HCT116 (cell line): ENCODE results near the gene ARHGEF40. TPM values are rescaled to one million over a fixed set of nuclear protein-coding genes. Genes with fewer than 3 reads are reported as not detected.

Experiments used
- ATAC-seq: fragments of 200-7000 bp; cut with Tn5 transposase; 2 replicates; pipeline ENCODE4 v1.9.1; 2020; ENCODE audit warnings: mild to moderate bottlenecking, moderate library complexity
- BruUV-seq: library from RNA; stranded (reverse); fragments of 400-500 nt; replicated peaks from 2 replicates; lab custom pipeline; 2021; lab: Mats Ljungman, UMichigan
- CTCF ChIA-PET: fragments of 300-600 bp; sonication (Branson Sonifier 250); formaldehyde crosslinking; loops from one replicate; lab custom pipeline; 2021; ENCODE audit warnings: antibody characterized with exemption; lab: Charles Lee
- POLR2A ChIA-PET: fragments of 300-600, 350-600 bp; sonication (Branson Sonifier 250); formaldehyde crosslinking; loops from one replicate; lab custom pipeline; 2021; ENCODE audit warnings: antibody characterized with exemption; lab: Charles Lee
- RAD21 ChIA-PET, 2 experiments: fragments of 300-600 bp; sonication (Branson Sonifier 250); formaldehyde crosslinking; loops; one replicate each; lab custom pipeline; 2023; ENCODE audit warnings: low total read pairs in 2 of 2; ENCODE audit not compliant: uncharacterized antibody in 2 of 2, unreplicated experiment in 2 of 2, low non-redundant PET in 1 of 2; lab: Charles Lee
- DNase-seq: peaks from one replicate; pipeline ENCODE4 v3.0.0-alpha.2; 2010; ENCODE audit warnings: low read depth, low spot score
- H2AFZ ChIP-seq: fragments of 200-600 bp; shearing (Covaris generic), sonication (generic); 2 replicates; pipeline ENCODE4 v1.6.1; 2017; ENCODE audit warnings: low read depth, mixed run types, mixed read lengths, antibody characterized with exemption, low read length; ENCODE audit not compliant: poor library complexity, severe bottlenecking
- H3K27ac ChIP-seq: 2 replicates; pipeline ENCODE4 v1.5.1; 2012; ENCODE audit warnings: low read depth, low read length
- H3K27me3 ChIP-seq: fragments of 200-600 bp; sonication (generic); 2 replicates; pipeline ENCODE4 v1.6.1; 2016; ENCODE audit warnings: mixed run types, low read length, mixed read lengths; ENCODE audit not compliant: insufficient read depth
- H3K36me3 ChIP-seq, 2 experiments: fragments of 200-500 bp in 1 of 2; fragments of 200-600 bp in 1 of 2; sonication (Bioruptor generic) in 1 of 2; sonication (generic) in 1 of 2; 2 replicates each; pipeline versions ENCODE4 v1.5.1 to v1.6.1; 2014 to 2016; ENCODE audit warnings: low read length in 2 of 2, inconsistent platforms in 1 of 2, mixed read lengths in 1 of 2, mixed run types in 1 of 2; ENCODE audit not compliant: insufficient read depth in 2 of 2, control insufficient read depth in 1 of 2
- H3K4me1 ChIP-seq, 2 experiments: fragments of 200-600 bp in 1 of 2; sonication (generic) in 1 of 2; 2 replicates each; pipeline versions ENCODE4 v1.5.1 to v1.6.1; 2012 to 2017; ENCODE audit warnings: low read length in 2 of 2, inconsistent platforms in 1 of 2, mild to moderate bottlenecking in 1 of 2, mixed read lengths in 1 of 2, mixed run types in 1 of 2, moderate library complexity in 1 of 2; ENCODE audit not compliant: insufficient read depth in 2 of 2, control insufficient read depth in 1 of 2
- H3K4me2 ChIP-seq: fragments of 200-600 bp; sonication (generic); 2 replicates; pipeline ENCODE4 v1.6.1; 2017; ENCODE audit warnings: mixed run types, low read length, mixed read lengths
- H3K4me3 ChIP-seq, 2 experiments: fragments of 200-600 bp in 1 of 2; sonication (generic) in 1 of 2; replicated peaks in 1 of 2; 2 replicates each; pipeline ENCODE4 v1.5.1; 2011 to 2016; ENCODE audit warnings: low read length in 2 of 2, control low read depth in 1 of 2, low read depth in 1 of 2, mild to moderate bottlenecking in 1 of 2, mixed read lengths in 1 of 2, mixed run types in 1 of 2
- H3K79me2 ChIP-seq: fragments of 200-600 bp; sonication (generic); 2 replicates; pipeline ENCODE4 v1.6.1; 2017; ENCODE audit warnings: mild to moderate bottlenecking, mixed run types, low read length, moderate library complexity, mixed read lengths; ENCODE audit not compliant: insufficient read depth
- H3K9ac ChIP-seq: fragments of 200-600 bp; sonication (generic); 2 replicates; pipeline ENCODE4 v1.6.1; 2016; ENCODE audit warnings: low read length, mixed read lengths
- H3K9me2 ChIP-seq: fragments of 200-600 bp; sonication (generic), shearing (Covaris generic); 2 replicates; pipeline ENCODE4 v1.6.1; 2017; ENCODE audit warnings: mixed run types, mild to moderate bottlenecking, moderate library complexity; ENCODE audit not compliant: insufficient read depth
- H3K9me3 ChIP-seq, 2 experiments: fragments of 200-500 bp in 1 of 2; fragments of 200-600 bp in 1 of 2; sonication (Bioruptor generic) in 1 of 2; sonication (generic) in 1 of 2; 2 replicates each; pipeline ENCODE4 v1.6.1; 2014 to 2017; ENCODE audit warnings: low read length in 2 of 2, mixed read lengths in 2 of 2, inconsistent platforms in 1 of 2, low read depth in 1 of 2, mild to moderate bottlenecking in 1 of 2, mixed run types in 1 of 2, moderate library complexity in 1 of 2; ENCODE audit not compliant: control insufficient read depth in 1 of 2, insufficient read depth in 1 of 2
- H4K20me1 ChIP-seq: fragments of 200-600 bp; sonication (generic), shearing (Covaris generic); 2 replicates; pipeline ENCODE4 v1.6.1; 2017; ENCODE audit warnings: mixed run types, mild to moderate bottlenecking, moderate library complexity; ENCODE audit not compliant: insufficient read depth
- CBX3 ChIP-seq: IDR thresholded peaks from 2 replicates; pipeline ENCODE4 v1.6.1; 2012; ENCODE audit warnings: low read depth
- ZFX ChIP-seq: fragments of 450-650 bp; IDR thresholded peaks from 2 replicates; pipeline ENCODE4 v1.6.1; 2017
- intact Hi-C: fragments of 100-400 bp; cut with micrococcal nuclease; formaldehyde crosslinking; loops from 2 replicates; pipeline ENCODE4 v1.10.0; 2022
- total RNA-seq: library from RNA; stranded (reverse); gene quantifications from one replicate; pipeline ENCODE4 v1.2.1, GENCODE V29; 2021; ENCODE audit not compliant: unreplicated experiment
- TF ChIP-seq, protein P1 (sequence below): IDR thresholded peaks from 2 replicates; pipeline ENCODE4 v1.6.1; 2012; ENCODE audit warnings: low read depth
- TF ChIP-seq, protein P2 (sequence below), 3 experiments: fragments of 200-600 bp in 1 of 3; sonication (generic) in 1 of 3; IDR thresholded peaks in 2 of 3; conservative IDR thresholded peaks in 1 of 3; 2 replicates each; pipeline ENCODE4 v1.5.1; 2012 to 2017; ENCODE audit warnings: low read depth in 2 of 3, low read length in 2 of 3, antibody characterized with exemption in 1 of 3, borderline replicate concordance in 1 of 3, control low read depth in 1 of 3, mild to moderate bottlenecking in 1 of 3, mixed read lengths in 1 of 3, mixed run types in 1 of 3, moderate library complexity in 1 of 3; ENCODE audit not compliant: insufficient read depth in 1 of 3

ARHGEF40 gene
- total RNA-seq, 1 experiment from 2014 or later, result 6.3 TPM

DNA sequence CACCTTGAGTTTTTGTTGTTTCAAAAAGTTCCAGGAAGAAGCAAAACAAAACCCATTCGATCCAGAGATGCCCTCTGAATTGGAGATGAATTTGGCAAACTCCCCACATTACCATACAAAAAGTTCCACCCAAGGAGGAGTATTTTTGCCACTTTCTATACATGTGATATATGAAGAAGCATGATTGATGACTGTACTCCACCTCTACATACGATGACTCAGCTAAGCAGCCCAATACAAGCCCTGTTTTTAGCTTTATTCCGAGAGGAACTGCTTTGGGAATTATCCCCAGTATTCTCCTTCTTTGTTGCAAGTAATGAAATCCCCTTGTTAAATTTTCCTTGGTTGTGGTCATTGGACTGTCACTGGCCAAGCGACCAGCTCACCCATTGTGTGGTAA, 42.2 kb downstream of the ARHGEF40 start:
- no peaks in the 10 kb centered on the region for H3K27me3 ChIP-seq
- no peak overlapping the region for H3K4me3 ChIP-seq
- no peaks in the 10 kb centered on the region for H3K36me3 ChIP-seq
- intact Hi-C loops, result no loop called here
- H3K27ac ChIP-seq, result no peak overlapping the region
- H3K79me2 ChIP-seq, result no peaks in the 10 kb centered on the region
- H4K20me1 ChIP-seq, result no peaks in the 10 kb centered on the region
- TF ChIP-seq CBX3 (no peak), ZFX (no peak)
- TF ChIP-seq, protein P1, sequence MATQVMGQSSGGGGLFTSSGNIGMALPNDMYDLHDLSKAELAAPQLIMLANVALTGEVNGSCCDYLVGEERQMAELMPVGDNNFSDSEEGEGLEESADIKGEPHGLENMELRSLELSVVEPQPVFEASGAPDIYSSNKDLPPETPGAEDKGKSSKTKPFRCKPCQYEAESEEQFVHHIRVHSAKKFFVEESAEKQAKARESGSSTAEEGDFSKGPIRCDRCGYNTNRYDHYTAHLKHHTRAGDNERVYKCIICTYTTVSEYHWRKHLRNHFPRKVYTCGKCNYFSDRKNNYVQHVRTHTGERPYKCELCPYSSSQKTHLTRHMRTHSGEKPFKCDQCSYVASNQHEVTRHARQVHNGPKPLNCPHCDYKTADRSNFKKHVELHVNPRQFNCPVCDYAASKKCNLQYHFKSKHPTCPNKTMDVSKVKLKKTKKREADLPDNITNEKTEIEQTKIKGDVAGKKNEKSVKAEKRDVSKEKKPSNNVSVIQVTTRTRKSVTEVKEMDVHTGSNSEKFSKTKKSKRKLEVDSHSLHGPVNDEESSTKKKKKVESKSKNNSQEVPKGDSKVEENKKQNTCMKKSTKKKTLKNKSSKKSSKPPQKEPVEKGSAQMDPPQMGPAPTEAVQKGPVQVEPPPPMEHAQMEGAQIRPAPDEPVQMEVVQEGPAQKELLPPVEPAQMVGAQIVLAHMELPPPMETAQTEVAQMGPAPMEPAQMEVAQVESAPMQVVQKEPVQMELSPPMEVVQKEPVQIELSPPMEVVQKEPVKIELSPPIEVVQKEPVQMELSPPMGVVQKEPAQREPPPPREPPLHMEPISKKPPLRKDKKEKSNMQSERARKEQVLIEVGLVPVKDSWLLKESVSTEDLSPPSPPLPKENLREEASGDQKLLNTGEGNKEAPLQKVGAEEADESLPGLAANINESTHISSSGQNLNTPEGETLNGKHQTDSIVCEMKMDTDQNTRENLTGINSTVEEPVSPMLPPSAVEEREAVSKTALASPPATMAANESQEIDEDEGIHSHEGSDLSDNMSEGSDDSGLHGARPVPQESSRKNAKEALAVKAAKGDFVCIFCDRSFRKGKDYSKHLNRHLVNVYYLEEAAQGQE, result no peak
- TF ChIP-seq, protein P2, sequence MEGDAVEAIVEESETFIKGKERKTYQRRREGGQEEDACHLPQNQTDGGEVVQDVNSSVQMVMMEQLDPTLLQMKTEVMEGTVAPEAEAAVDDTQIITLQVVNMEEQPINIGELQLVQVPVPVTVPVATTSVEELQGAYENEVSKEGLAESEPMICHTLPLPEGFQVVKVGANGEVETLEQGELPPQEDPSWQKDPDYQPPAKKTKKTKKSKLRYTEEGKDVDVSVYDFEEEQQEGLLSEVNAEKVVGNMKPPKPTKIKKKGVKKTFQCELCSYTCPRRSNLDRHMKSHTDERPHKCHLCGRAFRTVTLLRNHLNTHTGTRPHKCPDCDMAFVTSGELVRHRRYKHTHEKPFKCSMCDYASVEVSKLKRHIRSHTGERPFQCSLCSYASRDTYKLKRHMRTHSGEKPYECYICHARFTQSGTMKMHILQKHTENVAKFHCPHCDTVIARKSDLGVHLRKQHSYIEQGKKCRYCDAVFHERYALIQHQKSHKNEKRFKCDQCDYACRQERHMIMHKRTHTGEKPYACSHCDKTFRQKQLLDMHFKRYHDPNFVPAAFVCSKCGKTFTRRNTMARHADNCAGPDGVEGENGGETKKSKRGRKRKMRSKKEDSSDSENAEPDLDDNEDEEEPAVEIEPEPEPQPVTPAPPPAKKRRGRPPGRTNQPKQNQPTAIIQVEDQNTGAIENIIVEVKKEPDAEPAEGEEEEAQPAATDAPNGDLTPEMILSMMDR (IDR thresholded peaks at IDR 0.05 in 2 of 3, conservative IDR thresholded peaks at IDR 0.05 in 1 of 3; ENCODE audit: borderline replicate concordance in 1 of 3, insufficient read depth in 1 of 3, low read depth in 2 of 3, low read length in 2 of 3), result no peak
- ChIA-PET CTCF (no interaction called here), RAD21 (no interaction called here), POLR2A (no interaction called here)
- no peak for ATAC-seq
- H3K9me2 ChIP-seq, result no peaks in the 10 kb centered on the region
- BruUV-seq, result no TSS peak
- no peak overlapping the region for H3K4me2 ChIP-seq
- no peak overlapping the region for H3K9ac ChIP-seq
- no peak for DNase-seq
- no peaks in the 10 kb centered on the region for H3K9me3 ChIP-seq
- H3K4me1 ChIP-seq, result peaks cover 12% of the 10 kb centered on the region in 2 experiments
- H2AFZ ChIP-seq, result no peak overlapping the region
